ENCODE data around the gene CBFA2T3. TPM values are rescaled to one million over a fixed set of nuclear protein-coding genes. Genes with fewer than 3 reads are reported as not detected.

The CBFA2T3 gene
- total RNA-seq, 1 experiment from 2014 or later = 13.7 TPM

DNA sequence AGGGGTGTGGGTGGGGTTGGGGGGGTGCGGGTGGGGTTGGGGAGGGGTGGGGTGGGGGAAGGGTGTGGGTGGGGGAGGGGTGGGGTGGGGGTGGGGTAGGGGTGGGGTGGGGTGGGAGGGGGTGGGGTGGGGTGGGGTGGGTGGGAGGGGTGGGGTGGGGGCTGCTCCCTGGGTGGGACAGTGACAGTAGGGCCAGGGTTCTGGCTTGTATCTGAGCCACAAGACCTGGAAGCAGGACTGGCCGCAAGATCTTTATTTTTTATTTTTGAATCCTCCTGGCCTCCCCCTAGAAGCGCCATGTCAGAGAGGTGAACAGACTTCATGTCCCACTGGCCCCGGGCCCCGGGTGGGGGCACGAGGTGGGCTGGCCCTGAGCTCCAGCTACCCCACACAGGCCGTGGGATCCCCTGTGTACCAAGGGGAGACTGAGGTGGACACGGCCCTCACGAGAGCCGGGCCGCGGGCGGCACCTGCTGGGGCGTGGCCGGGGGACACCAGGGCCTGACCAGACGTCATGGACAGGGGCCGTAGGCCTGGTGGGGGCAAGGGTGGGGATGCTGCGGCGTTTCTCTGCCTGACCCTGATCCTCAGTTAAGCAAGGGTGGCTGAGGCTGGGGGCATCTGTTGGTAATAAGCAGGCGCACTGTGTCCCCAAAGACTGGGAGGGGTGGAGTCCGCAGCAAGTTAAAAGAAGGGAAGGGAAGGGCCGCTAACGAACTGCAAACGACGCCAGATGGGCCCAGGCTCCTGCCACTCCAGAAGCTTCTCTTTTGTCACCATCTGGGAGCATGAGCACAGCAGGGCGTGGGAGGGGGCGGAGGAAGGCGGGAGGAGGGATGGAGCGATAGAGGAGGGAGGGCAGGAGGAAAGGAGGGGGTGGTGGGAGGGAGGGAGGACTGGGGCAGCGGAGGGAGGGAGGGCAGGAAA, 88.3 kb downstream of the CBFA2T3 start:
- no TSS peak for BruUV-seq (replicated peaks)
- Histone ChIP-seq H3K27ac (ENCODE audit: low read length) (peak overlapping the region; percentile 39; the same call in 1 of the 2 replicates), H3K4me1 (ENCODE audit: control insufficient read depth, insufficient read depth, low read length) (peaks cover 7% of the 10 kb centered on the region), H3K4me3 (ENCODE audit: low read depth in 2 of 2, low read length in 2 of 2) (no peak overlapping the region), H3K9me3 (ENCODE audit: control insufficient read depth, insufficient read depth, low read depth, low read length) (no peaks in the 10 kb centered on the region), H3K36me3 (ENCODE audit: control insufficient read depth, insufficient read depth, low read length) (no peaks in the 10 kb centered on the region), H3K27me3 (ENCODE audit: control insufficient read depth, insufficient read depth, low read length) (no peaks in the 10 kb centered on the region)
- ATAC-seq (no peak), DNase-seq (ENCODE audit: low read depth, low spot score) (no peak)
- in situ Hi-C loops (cut with HindIII; ENCODE audit: low pct_unique_long_range_greater_than_20kb, low sequenced_read_pairs) (no loop called here), intact Hi-C loops (cut with micrococcal nuclease; ENCODE audit: unreplicated experiment) (no loop called here)
- ChIA-PET CTCF (no interaction called here), POLR2A (no interaction called here)
- no peak for TF ChIP-seq SIN3A (IDR thresholded peaks at IDR 0.05; ENCODE audit: borderline replicate concordance, insufficient read depth, low read depth, low read length)
- TF ChIP-seq, protein P1, sequence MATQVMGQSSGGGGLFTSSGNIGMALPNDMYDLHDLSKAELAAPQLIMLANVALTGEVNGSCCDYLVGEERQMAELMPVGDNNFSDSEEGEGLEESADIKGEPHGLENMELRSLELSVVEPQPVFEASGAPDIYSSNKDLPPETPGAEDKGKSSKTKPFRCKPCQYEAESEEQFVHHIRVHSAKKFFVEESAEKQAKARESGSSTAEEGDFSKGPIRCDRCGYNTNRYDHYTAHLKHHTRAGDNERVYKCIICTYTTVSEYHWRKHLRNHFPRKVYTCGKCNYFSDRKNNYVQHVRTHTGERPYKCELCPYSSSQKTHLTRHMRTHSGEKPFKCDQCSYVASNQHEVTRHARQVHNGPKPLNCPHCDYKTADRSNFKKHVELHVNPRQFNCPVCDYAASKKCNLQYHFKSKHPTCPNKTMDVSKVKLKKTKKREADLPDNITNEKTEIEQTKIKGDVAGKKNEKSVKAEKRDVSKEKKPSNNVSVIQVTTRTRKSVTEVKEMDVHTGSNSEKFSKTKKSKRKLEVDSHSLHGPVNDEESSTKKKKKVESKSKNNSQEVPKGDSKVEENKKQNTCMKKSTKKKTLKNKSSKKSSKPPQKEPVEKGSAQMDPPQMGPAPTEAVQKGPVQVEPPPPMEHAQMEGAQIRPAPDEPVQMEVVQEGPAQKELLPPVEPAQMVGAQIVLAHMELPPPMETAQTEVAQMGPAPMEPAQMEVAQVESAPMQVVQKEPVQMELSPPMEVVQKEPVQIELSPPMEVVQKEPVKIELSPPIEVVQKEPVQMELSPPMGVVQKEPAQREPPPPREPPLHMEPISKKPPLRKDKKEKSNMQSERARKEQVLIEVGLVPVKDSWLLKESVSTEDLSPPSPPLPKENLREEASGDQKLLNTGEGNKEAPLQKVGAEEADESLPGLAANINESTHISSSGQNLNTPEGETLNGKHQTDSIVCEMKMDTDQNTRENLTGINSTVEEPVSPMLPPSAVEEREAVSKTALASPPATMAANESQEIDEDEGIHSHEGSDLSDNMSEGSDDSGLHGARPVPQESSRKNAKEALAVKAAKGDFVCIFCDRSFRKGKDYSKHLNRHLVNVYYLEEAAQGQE (IDR thresholded peaks at IDR 0.05; ENCODE audit: insufficient read depth in 1 of 2, low read depth in 2 of 2, low read length in 1 of 2) = no peak
- TF ChIP-seq TCF7L2 (IDR thresholded peaks at IDR 0.05; ENCODE audit: low read depth, low read length) = no peak
- TF ChIP-seq, protein P2, sequence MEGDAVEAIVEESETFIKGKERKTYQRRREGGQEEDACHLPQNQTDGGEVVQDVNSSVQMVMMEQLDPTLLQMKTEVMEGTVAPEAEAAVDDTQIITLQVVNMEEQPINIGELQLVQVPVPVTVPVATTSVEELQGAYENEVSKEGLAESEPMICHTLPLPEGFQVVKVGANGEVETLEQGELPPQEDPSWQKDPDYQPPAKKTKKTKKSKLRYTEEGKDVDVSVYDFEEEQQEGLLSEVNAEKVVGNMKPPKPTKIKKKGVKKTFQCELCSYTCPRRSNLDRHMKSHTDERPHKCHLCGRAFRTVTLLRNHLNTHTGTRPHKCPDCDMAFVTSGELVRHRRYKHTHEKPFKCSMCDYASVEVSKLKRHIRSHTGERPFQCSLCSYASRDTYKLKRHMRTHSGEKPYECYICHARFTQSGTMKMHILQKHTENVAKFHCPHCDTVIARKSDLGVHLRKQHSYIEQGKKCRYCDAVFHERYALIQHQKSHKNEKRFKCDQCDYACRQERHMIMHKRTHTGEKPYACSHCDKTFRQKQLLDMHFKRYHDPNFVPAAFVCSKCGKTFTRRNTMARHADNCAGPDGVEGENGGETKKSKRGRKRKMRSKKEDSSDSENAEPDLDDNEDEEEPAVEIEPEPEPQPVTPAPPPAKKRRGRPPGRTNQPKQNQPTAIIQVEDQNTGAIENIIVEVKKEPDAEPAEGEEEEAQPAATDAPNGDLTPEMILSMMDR (IDR thresholded peaks at IDR 0.05) = no peak
- no peak for TF ChIP-seq POLR2AphosphoS5 (IDR thresholded peaks at IDR 0.05; ENCODE audit: low read depth, low read length)

DNA sequence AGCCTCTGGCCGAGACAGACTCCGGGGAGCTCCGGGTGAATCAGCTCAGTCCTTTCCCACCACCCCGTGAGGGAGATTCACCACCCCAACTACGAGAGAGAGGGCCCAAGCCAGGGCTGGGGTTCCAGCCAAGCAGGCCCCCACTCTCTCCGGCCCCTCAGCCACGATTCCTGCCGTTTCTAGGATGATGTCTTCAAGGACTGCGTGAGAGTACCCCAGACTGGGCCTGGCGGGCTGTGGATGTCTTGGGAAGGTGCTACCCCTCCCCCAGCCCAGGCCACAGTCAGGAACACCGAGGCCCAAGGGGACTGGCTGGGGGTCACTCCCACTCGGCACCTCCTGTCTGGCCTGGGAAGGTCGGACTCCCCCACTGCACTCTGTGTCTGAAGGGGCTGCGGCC, 89.0 kb downstream of the CBFA2T3 start:
- Histone ChIP-seq H3K27ac (ENCODE audit: low read length) (peak overlapping the region; percentile 39; the same call in 1 of the 2 replicates), H3K4me3 (ENCODE audit: low read depth in 2 of 2, low read length in 2 of 2) (no peak overlapping the region), H3K9me3 (ENCODE audit: control insufficient read depth, insufficient read depth, low read depth, low read length) (no peaks in the 10 kb centered on the region), H3K4me1 (ENCODE audit: control insufficient read depth, insufficient read depth, low read length) (peaks cover 7% of the 10 kb centered on the region), H3K27me3 (ENCODE audit: control insufficient read depth, insufficient read depth, low read length) (no peaks in the 10 kb centered on the region), H3K36me3 (ENCODE audit: control insufficient read depth, insufficient read depth, low read length) (no peaks in the 10 kb centered on the region)
- ATAC-seq (no peak), DNase-seq (ENCODE audit: low read depth, low spot score) (no peak)
- BruUV-seq (replicated peaks) = no TSS peak
- ChIA-PET POLR2A (no interaction called here), CTCF (no interaction called here)
- intact Hi-C loops (cut with micrococcal nuclease; ENCODE audit: unreplicated experiment) (no loop called here), in situ Hi-C loops (cut with HindIII; ENCODE audit: low pct_unique_long_range_greater_than_20kb, low sequenced_read_pairs) (no loop called here)
- TF ChIP-seq, protein P2 (IDR thresholded peaks at IDR 0.05) = no peak
- TF ChIP-seq, protein P1 (IDR thresholded peaks at IDR 0.05; ENCODE audit: insufficient read depth in 1 of 2, low read depth in 2 of 2, low read length in 1 of 2) = no peak
- no peak for TF ChIP-seq TCF7L2 (IDR thresholded peaks at IDR 0.05; ENCODE audit: low read depth, low read length)
